CD4-positive, alpha-beta T cell treated with Interleukin-4 for 1 hour (primary cell): ENCODE results near the gene KRTAP2-4.
"Not testable (repeated sequence)": the region's sequence is repeated elsewhere in the genome, so short reads cannot be mapped to it uniquely, and the experiment has no call there.

ENCODE experiments used
- DNase-seq, 2 donors: peaks; one replicate each; pipeline ENCODE4 v3.0.0-alpha.2; 2020 to 2022

KRTAP2-4 gene

DNA sequence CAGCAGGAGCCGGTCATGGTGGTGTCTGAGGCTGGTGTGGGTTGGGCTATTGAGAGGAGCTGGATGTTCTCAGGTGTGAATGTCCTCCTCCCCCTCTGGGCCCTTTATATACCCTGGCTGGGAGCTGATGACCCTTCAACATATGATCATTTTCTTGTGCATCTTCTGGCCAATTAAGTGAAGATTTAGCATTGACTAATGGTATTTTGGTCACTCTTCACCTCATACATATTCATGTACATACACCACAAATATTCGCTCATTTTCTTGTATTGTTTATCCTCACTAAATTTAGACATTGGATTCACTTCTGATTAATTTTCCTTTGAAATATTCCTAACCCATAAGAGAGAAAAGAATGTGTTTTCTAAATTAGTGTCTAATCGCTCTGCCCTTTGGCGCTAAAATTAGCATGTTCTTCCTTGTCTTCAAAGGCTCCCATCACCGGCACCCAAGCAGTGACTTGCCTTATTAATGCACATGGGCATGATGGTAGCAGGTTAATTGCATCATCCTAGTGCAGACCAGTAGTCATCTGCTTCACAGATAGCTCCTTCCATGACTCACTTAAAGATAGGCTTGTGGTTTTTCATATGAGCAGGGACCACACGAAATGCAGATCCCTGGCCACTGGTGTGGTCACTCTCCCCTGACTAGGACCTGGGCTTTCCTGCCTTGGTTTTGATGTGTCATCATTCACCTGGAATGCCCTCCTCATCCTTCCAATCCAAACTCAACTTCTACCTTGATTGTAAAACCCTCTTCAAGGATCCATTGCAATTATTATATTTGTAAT, at the start of gene KRTAP2-4:
KRTAP2-4 (minus strand) TSS at position 51 of the 796 bp plus-strand sequence; CDS start at position 17, 34 bp downstream.
- no peak for DNase-seq

DNA sequence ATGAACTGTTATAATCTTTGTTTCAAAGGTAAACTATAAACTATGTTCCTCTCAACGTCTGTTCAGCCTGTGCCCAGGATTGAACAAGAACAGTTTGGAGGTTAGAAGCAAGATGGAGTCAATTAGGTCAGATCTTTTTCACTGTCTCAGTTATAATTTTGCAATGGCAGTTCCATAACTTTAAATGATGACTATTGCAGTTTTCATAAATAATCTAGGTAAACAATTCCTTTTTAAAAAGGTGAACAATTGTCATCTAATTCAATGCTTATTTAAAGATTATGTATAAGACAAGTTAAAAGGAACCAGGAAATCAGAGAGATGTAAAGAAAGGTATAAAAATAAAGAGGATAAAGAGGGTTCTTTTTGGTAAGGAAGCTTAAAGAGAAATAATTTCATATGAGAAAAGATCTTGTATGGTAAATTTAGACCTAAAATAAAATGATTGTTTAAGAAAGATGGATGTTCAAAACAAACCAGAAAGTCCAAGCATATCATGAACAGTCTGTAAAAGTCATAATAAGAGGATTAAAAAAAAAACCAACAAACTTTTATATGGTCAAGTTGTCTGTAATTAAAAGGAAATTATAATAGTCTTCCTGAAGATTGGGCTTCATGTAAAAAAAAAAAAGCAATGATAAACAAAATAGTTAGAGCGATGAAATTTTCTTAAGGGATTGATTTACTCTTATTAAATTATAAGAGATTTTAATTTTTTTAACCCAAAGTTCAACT, 45.6 kb upstream of the KRTAP2-4 start:
- no peak for DNase-seq

DNA sequence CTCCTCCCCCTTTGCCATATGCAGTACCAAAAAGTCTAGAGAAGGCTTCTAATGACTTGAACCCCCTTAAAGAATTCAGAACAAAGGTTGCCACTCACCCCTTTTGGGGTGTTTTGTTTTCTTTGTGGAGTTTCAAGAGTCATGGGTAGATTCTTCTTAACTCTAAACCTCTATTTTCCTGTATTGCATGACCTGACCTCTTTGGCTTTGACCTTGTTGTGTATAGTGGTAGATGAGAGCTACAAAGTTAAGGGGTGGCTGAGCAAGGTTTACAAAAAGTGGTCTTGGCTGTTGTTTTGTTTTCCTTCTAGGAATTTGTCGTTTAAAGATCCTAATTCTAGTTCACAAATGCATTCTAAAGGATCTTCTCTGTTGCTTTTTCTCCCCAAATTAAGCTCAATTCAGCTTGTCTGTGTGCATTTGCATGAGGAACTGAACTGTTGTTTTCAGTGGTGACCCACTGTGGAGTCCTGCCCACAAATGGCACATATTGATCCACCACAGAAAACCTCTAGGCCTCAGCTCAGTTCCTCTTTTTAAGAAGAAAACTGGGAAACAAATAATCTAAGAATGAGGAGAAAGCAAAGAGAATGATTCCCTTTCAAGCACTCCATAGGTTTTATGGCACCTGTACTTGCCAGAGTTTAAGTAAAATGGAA, 43.2 kb upstream of the KRTAP2-4 start:
- not testable (repeated sequence) for DNase-seq

DNA sequence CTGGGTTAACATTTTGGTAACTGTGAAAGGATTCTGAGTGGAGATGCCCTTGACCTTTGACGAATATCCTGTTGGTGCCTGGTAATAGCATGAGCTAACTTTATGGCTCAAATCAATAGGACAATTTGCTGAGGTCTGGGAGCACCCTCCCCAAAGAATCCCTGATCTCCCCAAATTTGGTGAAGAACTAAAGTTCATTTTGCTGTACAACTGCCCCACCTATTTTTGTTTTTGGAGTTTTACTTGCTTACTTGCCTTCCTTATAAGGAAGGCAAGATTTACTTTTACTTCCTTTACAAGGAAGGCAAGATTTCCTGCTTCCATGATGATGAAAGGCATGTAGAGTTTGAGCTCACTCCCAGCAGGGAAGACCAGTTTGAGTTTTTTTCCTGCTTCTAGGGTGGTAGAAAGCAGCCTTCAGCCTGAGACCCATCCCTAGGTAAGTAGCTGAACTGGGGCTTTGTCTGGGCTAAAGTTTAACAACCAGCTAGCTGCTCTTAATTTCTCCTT, 42.3 kb upstream of the KRTAP2-4 start:
- no peak for DNase-seq

DNA sequence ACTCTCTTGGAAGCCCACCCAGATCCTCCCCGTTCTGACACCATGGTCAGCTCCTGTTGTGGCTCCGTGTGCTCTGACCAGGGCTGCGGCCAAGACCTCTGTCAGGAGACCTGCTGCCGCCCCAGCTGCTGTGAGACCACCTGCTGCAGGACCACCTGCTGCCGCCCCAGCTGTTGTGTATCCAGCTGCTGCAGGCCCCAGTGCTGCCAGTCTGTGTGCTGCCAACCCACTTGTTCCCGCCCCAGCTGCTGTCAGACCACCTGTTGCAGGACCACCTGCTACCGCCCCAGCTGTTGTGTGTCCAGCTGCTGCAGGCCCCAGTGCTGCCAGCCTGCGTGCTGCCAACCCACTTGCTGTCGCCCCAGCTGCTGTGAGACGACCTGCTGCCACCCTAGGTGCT, 39.7 kb upstream of the KRTAP2-4 start, which contains the start of gene KRTAP4-9:
KRTAP4-9 (plus strand) TSS at position 43 of the 400 bp plus-strand sequence; CDS start at position 43, 0 bp downstream.
- not testable (repeated sequence) for DNase-seq

- DNase-seq, result not testable (repeated sequence)
Measured at GRCh38 chr17:41104386-41105038, 38.8 kb upstream of the KRTAP2-4 start.

- no peak for DNase-seq
Measured at GRCh38 chr17:41103896-41104295, 38.2 kb upstream of the KRTAP2-4 start.

GRCh38 chr17:41101586-41102259, 36.0 kb upstream of the KRTAP2-4 start, which contains the start of gene KRTAP4-16:
Gene KRTAP4-16 (minus strand): TSS chr17:41102209. CDS start chr17:41102209, 0 bp downstream.
- DNase-seq, result no peak

GRCh38 chr17:41099682-41100480, 34.2 kb upstream of the KRTAP2-4 start:
- DNase-seq, result not testable (repeated sequence)

DNA sequence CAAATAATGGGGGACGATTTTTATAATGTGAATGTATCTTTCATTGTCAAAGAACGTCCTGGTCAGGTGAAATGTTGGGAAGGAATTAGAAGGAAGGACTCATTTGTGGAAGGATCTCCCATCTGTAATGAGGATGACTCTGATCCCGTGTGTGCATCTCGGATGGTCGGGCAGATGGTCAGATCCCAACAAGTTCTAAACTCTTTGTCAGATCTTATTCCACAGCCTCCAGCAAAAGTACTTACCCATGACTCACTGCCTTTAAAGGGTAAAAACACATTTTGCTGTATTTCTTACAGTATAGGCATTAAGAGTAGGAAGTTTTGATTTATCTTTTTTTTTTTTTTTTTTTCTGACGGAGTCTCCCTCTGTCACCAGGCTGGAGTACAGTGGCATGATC, 32.8 kb upstream of the KRTAP2-4 start:
- DNase-seq, result no peak

DNA sequence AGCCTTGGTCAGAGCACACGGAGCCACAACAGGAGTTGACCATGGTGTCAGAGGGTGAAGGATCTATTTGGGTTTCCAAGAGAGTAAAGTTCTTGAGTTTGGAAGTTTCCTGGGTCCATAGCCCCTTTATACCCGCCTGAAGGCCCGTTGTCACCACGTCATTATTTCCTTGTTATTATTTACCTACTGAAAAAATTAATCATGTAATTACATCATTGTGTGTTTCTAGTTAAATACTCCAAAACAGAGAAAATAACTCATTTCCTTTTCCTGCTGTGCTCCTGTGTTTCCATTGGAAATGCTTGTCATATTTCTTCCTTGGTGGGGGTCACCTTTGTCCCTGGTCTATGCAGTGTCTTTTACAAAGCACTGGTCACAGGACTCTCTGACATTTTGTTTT, 32.4 kb upstream of the KRTAP2-4 start, which contains the start of gene KRTAP4-8:
KRTAP4-8 (minus strand) TSS at position 101 of the 400 bp plus-strand sequence; CDS start at position 43, 58 bp downstream.
- DNase-seq, result no peak

DNA sequence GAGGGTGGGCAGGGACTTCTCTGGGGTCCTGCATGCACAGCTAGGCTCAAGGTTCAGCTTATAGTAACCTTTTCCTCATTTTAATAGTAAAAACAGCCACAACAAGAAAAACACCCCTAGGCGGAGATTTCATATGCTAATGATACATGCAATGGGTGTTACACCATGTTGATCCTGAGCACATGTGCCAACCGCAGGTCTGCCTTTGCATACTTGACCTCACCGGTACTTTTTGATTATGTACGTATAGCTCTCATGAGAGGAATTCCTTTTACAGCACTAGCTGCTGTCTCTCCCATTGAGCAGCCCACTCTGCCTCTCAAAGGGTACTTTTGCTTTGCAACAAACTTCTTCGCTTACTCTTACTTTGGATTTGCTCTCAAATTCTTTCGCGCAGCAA, 30.4 kb upstream of the KRTAP2-4 start:
- no peak for DNase-seq

GRCh38 chr17:41088760-41089352, 23.2 kb upstream of the KRTAP2-4 start:
- DNase-seq, result not testable (repeated sequence)

DNA sequence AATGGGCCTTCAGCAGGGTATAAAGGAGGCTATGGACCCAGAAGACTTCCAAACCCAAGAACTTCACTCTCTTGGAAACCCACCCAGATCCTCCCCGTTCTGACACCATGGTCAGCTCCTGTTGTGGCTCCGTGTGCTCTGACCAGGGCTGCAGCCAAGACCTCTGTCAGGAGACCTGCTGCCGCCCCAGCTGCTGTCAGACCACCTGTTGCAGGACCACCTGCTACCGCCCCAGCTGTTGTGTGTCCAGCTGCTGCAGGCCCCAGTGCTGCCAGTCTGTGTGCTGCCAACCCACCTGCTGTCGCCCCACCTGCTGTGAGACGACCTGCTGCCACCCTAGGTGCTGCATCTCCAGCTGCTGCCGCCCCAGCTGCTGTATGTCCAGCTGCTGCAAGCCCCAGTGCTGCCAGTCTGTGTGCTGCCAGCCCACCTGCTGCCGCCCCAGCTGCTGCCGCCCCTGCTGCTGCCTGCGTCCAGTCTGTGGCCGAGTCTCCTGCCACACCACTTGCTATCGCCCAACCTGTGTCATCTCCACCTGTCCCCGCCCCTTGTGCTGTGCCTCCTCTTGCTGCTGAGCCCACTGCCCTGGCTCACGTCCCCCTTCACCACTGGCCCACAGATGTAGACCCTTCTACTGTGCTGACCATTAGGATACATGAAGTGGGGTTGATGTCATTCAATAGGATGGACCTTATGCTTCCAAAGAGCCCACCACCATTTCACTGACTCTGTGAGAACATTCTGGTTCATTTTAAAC, 18.6 kb upstream of the KRTAP2-4 start, which contains the start of gene KRTAP4-7:
KRTAP4-7 (plus strand) TSS at position 51 of the 757 bp plus-strand sequence; CDS start at position 108, 57 bp downstream.
- not testable (repeated sequence) for DNase-seq

DNA sequence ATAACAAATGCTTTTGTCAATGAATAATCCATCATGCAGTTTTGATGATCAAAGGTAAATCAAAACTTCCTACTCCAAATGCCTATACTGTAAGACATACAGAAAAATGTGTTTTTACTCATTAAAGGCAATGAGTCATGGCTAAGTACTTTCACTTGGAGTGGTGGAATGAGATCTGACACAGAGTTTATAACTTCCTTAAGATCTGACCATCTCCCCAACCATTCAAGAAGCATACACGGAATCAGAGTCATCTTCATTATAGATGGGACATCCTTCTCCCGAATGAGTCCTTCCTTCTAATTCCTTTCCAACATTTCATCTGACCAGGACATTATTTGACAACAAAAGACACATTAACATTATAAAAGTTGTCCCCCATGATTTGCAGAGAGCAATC, 17.7 kb upstream of the KRTAP2-4 start:
- not testable (repeated sequence) for DNase-seq

DNA sequence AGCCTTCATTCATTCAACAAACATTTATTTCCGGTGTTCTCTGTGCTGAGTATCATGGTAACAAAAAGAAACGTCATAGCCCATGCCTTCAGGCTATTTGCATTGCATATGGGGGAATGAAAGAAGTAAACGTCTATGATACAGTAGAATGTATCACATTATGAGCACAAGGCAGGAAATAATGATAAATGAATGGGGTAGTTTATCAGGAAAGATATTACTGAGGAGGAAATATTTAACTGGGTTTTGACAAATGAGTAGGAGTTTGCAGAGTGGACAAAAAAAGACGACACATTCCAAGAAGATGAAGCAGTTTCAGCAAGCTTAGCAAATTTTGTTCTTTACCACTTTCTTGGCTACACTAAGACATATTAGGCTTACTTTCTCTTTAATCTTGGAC, 16.9 kb upstream of the KRTAP2-4 start:
- no peak for DNase-seq

DNA sequence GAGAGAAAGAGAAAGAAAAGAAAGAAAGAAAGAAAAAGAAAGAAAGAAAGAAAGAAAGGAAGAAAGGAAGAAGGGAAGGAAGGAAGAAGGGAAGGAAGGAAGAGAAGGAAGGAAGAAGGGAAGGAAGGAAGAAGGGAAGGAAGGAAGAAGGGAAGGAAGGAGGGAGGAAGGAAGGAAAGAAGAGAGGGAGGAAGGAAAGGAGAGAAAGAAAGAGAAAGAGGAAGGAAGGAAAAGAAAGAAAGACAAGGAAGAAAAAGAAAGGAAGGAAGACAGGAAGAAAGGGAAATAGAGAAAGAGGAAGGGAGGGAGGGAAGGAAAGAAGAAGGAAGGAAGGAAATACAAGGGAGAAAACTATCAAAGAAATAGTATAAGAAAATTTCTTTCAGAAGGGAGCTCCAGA, 11.1 kb upstream of the KRTAP2-4 start:
- DNase-seq, result no peak

DNA sequence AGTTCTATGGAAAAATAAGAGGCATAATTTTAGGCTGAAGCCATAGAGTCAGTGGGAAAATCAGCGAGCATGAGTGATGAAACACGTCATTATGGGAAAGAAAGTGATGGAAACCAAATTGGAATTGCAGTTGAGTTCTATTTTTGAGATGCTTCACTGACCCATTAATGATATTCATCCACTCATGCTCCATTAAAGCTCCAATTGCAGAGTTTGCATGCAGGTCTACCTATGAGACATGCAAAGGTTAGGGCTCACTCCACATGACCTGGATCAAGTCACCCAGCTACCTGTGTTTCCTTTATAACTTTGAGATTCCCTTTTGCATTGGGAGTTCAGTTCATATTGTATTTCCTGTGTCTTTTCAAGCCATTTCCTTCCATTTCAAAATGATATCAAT, 8.0 kb upstream of the KRTAP2-4 start:
- no peak for DNase-seq

DNA sequence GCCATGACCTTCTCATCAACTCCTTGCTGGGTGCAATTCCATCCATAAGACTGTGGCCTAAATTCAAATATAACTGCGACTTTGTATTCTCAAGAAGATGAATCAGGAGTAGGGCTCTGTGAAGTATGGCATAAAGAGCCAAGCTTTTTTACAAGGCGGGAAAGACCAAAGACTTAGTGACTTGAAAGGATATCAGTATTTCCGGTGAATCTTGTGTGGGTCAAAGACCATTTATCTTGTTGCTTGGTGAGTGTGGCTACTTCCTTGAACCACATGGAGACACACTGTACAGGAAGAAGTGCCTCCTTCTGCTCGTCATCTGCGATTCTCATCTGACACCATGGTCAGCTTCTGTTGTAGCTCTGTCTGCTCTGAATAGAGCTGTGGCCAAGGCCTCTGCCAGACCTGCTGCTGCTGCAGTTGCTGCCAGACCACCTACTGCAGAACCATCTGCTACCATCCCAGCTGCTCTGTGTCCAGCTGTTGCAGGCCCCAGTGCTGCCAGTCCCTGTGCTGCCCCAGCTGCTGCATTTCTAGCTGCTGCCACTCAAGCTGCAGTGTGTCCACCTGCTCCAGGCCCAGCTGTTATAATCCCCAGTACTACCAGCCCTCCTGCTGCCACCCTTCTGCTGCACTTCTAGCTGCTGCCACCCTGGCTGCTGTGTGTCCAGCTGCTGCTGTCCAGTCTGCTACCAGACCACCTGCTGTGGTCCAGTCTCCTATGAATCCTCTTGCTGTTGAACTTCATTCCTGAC, 6.1 kb upstream of the KRTAP2-4 start:
- DNase-seq, result no peak
